OCI-LY7 (cell line): ENCODE results near the gene RIN3. TPM values are rescaled to one million over a fixed set of nuclear protein-coding genes. Genes with fewer than 3 reads are reported as not detected.
"Not testable (repeated sequence)": the region's sequence is repeated elsewhere in the genome, so short reads cannot be mapped to it uniquely, and the experiment has no call there.

Experiments used
- BruUV-seq: library from RNA; stranded (reverse); fragments of 400-500 nt; replicated peaks from 2 replicates; lab custom pipeline; 2021; lab: Mats Ljungman, UMichigan
- CTCF ChIA-PET: fragments of 300-600 bp; sonication (Branson Sonifier 250); formaldehyde crosslinking; loops from one replicate; lab custom pipeline; 2022; ENCODE audit warnings: antibody characterized with exemption; ENCODE audit not compliant: unreplicated experiment; lab: Charles Lee
- POLR2A ChIA-PET: fragments of 300-600 bp; sonication (Branson Sonifier 250); formaldehyde crosslinking; loops from one replicate; lab custom pipeline; 2022; ENCODE audit warnings: antibody characterized with exemption; lab: Charles Lee
- DNase-seq: peaks from one replicate; pipeline ENCODE4 v3.0.0-alpha.2; 2015; ENCODE audit warnings: low spot score
- H2AFZ ChIP-seq: fragments of 200-600 bp; sonication (generic), shearing (Covaris generic); 2 replicates; pipeline ENCODE4 v1.6.1; 2014; ENCODE audit warnings: mild to moderate bottlenecking, antibody characterized with exemption, low read length, moderate library complexity
- H3K27ac ChIP-seq: fragments of 200-600 bp; sonication (generic); 2 replicates; pipeline ENCODE4 v1.5.1; 2014; ENCODE audit warnings: mixed run types, low read depth, mild to moderate bottlenecking, moderate library complexity, low read length, inconsistent platforms; ENCODE audit not compliant: poor library complexity, severe bottlenecking
- H3K36me3 ChIP-seq: fragments of 200-600 bp; sonication (generic); 2 replicates; pipeline ENCODE4 v1.6.1; 2014; ENCODE audit warnings: mild to moderate bottlenecking, antibody characterized with exemption, low read length, moderate library complexity, mixed read lengths; ENCODE audit not compliant: insufficient read depth
- H3K4me1 ChIP-seq: fragments of 200-600 bp; sonication (generic); 2 replicates; pipeline ENCODE4 v1.5.1; 2014; ENCODE audit warnings: mild to moderate bottlenecking, low read length; ENCODE audit not compliant: insufficient read depth, poor library complexity, severe bottlenecking
- H3K4me2 ChIP-seq: fragments of 200-600 bp; sonication (generic); 2 replicates; pipeline ENCODE4 v1.6.1; 2014; ENCODE audit warnings: mild to moderate bottlenecking, low read length
- H3K4me3 ChIP-seq: fragments of 200-600 bp; sonication (generic); 2 replicates; pipeline ENCODE4 v1.5.1; 2014; ENCODE audit warnings: mild to moderate bottlenecking, low read depth, low read length; ENCODE audit not compliant: poor library complexity, severe bottlenecking
- H3K79me2 ChIP-seq: fragments of 200-600 bp; sonication (generic); 2 replicates; pipeline ENCODE4 v1.6.1; 2016; ENCODE audit warnings: low read depth, mild to moderate bottlenecking, low read length, moderate library complexity, mixed read lengths; ENCODE audit not compliant: insufficient read depth
- H3K9me2 ChIP-seq: fragments of 200-600 bp; sonication (generic); 2 replicates; pipeline ENCODE4 v1.6.1; 2016; ENCODE audit warnings: mild to moderate bottlenecking, low read length, mixed read lengths; ENCODE audit not compliant: insufficient read depth
- H3K9me3 ChIP-seq: fragments of 200-600 bp; sonication (generic); 2 replicates; pipeline ENCODE4 v1.6.1; 2014; ENCODE audit warnings: mild to moderate bottlenecking, mixed run types, low read length, mixed read lengths
- H4K20me1 ChIP-seq: fragments of 200-600 bp; sonication (generic); 2 replicates; pipeline ENCODE4 v1.6.1; 2014; ENCODE audit warnings: mild to moderate bottlenecking, antibody characterized with exemption, low read length, moderate library complexity, mixed read lengths; ENCODE audit not compliant: insufficient read depth
- EZH2phosphoT487 ChIP-seq: fragments of 200-600 bp; sonication (generic); IDR thresholded peaks from 2 replicates; pipeline ENCODE4 v1.6.1; 2018; ENCODE audit warnings: low read depth, borderline replicate concordance, mild to moderate bottlenecking, mixed run types, antibody characterized with exemption, low read length, moderate library complexity, mixed read lengths
- intact Hi-C: fragments of 100-400 bp; cut with micrococcal nuclease; formaldehyde crosslinking; loops from one replicate; pipeline ENCODE4 v1.10.0; 2022; ENCODE audit not compliant: unreplicated experiment
- total RNA-seq, 2 experiments: library from RNA; depleted of rRNA in 1 of 2; stranded (reverse); fragments of >200 nt in 1 of 2; shearing (Covaris generic) in 1 of 2; gene quantifications; 2 replicates each; pipeline ENCODE4 v1.2.3, GENCODE V29; 2014 to 2022
- TF ChIP-seq, protein P1 (sequence below): fragments of 200-600 bp; sonication (generic); conservative IDR thresholded peaks from 2 replicates; pipeline ENCODE4 v1.5.1; 2014; ENCODE audit warnings: mild to moderate bottlenecking, antibody characterized with exemption, low read length, moderate library complexity, mixed read lengths

Gene RIN3
- total RNA-seq, 2 experiments from 2014 or later: not detected

DNA sequence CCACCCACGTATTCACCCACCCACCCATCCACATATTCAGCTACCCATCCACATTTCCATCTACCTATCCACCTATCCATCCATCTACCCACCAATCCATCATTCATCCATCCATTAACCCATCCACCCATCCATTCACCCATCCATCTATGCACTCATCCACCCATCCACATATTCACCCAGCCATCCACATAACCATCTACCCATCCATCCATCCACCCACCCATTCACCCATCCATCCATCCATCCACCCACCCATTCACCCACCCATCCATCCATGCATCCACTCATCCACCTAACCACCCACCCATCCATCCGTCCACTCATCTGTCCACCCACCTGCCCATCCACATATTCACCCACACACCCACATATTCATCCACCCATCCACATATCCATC is 164.4 kb downstream of the RIN3 start:
- Histone ChIP-seq H4K20me1 (no peaks in the 10 kb centered on the region), H3K9me3 (no peaks in the 10 kb centered on the region), H3K4me2 (no peak overlapping the region), H3K79me2 (no peaks in the 10 kb centered on the region), H3K27ac (no peak overlapping the region), H3K4me1 (peaks cover 22% of the 10 kb centered on the region), H2AFZ (no peak overlapping the region), H3K4me3 (no peak overlapping the region), H3K9me2 (no peaks in the 10 kb centered on the region), H3K36me3 (no peaks in the 10 kb centered on the region)
- intact Hi-C loops: no loop called here
- ChIA-PET CTCF (interaction anchor here (0.6 kb wide), 1 partner anchor 100 kb away, joined by 8 read pairs; no protein-coding TSS in a partner anchor), POLR2A (no interaction called here)
- no TSS peak for BruUV-seq
- DNase-seq: no peak
- TF ChIP-seq EZH2phosphoT487: no peak
- TF ChIP-seq, protein P1, sequence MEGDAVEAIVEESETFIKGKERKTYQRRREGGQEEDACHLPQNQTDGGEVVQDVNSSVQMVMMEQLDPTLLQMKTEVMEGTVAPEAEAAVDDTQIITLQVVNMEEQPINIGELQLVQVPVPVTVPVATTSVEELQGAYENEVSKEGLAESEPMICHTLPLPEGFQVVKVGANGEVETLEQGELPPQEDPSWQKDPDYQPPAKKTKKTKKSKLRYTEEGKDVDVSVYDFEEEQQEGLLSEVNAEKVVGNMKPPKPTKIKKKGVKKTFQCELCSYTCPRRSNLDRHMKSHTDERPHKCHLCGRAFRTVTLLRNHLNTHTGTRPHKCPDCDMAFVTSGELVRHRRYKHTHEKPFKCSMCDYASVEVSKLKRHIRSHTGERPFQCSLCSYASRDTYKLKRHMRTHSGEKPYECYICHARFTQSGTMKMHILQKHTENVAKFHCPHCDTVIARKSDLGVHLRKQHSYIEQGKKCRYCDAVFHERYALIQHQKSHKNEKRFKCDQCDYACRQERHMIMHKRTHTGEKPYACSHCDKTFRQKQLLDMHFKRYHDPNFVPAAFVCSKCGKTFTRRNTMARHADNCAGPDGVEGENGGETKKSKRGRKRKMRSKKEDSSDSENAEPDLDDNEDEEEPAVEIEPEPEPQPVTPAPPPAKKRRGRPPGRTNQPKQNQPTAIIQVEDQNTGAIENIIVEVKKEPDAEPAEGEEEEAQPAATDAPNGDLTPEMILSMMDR: no peak

DNA sequence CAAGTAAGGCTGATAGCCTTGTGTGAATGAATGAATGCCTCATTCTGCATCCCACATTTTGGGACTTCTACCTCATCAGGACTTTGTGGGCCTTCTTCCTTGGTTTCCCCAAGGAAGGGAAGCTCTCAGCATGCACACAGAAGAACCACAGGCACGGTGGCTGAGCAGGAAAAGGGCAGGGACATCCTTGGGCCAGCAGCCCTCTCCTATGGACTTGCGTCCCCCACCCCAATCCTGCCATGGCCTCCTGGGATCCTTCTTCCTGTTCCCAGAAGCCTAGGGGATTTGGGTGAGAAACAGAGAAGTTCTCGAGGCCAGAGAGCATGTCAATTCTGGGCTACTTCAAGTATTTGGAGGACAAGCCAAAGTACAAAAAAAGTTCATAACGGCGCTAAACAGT is 165.2 kb downstream of the RIN3 start:
- TF ChIP-seq EZH2phosphoT487: no peak
- TF ChIP-seq, protein P1: no peak
- Histone ChIP-seq H2AFZ (no peak overlapping the region), H3K4me2 (no peak overlapping the region), H3K27ac (no peak overlapping the region), H3K9me2 (no peaks in the 10 kb centered on the region), H3K36me3 (no peaks in the 10 kb centered on the region), H3K9me3 (no peaks in the 10 kb centered on the region), H3K79me2 (no peaks in the 10 kb centered on the region), H3K4me3 (no peak overlapping the region), H4K20me1 (no peaks in the 10 kb centered on the region), H3K4me1 (peaks cover 22% of the 10 kb centered on the region)
- DNase-seq: no peak
- no TSS peak for BruUV-seq
- ChIA-PET POLR2A (no interaction called here), CTCF (no interaction called here)
- intact Hi-C loops: no loop called here

DNA sequence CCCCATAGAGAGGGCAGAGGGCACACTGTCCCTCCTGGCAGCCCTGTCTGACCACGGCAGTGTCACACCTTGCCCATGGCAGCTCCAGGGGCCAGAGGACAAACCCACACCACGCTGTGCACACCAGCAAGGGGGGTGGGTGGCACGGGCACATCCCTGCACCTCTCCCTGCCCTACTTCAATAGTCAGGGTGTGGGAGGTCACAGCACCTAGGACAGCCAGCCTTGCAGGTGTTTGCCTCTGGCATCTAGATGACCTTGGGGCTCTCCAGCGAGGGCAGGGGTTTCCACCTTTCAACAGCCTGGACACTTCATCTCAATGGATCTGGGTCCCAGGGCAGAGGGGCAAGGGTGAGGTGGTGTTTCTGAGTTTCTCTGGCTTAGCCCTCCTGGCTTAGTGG is 165.7 kb downstream of the RIN3 start:
- CTCF ChIA-PET: no interaction called here
- BruUV-seq: no TSS peak
- no peaks in the 10 kb centered on the region for H3K79me2 ChIP-seq
- no peak for DNase-seq
- intact Hi-C loops: no loop called here
- no peaks in the 10 kb centered on the region for H4K20me1 ChIP-seq
- no peak overlapping the region for H3K4me2 ChIP-seq
- H3K27ac ChIP-seq: no peak overlapping the region
- POLR2A ChIA-PET: no interaction called here
- H3K9me2 ChIP-seq: no peaks in the 10 kb centered on the region
- H3K36me3 ChIP-seq: no peaks in the 10 kb centered on the region
- H3K4me3 ChIP-seq: no peak overlapping the region
- peaks cover 22% of the 10 kb centered on the region for H3K4me1 ChIP-seq
- TF ChIP-seq, protein P1: no peak
- TF ChIP-seq EZH2phosphoT487: no peak
- H3K9me3 ChIP-seq: no peaks in the 10 kb centered on the region
- H2AFZ ChIP-seq: no peak overlapping the region

DNA sequence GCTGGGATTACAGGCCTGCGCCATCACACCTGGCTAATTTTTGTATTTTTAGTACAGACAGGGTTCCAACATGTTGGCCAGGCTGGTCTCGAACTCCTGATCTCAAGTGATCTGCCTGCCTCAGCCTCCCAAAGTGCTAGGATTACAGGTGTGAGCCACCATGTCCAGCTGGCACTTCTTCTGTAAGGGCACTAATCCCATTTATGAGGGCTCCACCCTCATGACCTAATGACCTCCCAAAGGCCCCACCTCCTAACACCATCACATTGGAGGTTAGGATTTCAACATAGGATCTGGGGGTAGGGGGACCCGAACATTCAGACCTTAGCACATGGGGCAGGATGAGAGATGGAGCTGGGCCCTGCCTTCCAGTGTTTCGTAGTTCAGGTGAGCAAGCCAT is 166.7 kb downstream of the RIN3 start:
- H3K9me3 ChIP-seq, H3K79me2 ChIP-seq, DNase-seq, CTCF ChIA-PET, BruUV-seq, H4K20me1 ChIP-seq, H3K4me3 ChIP-seq, H3K4me2 ChIP-seq, H3K27ac ChIP-seq, H2AFZ ChIP-seq, H3K9me2 ChIP-seq, H3K36me3 ChIP-seq: not testable (repeated sequence)
- POLR2A ChIA-PET: interaction anchor here (0.6 kb wide), 1 partner anchor 91 kb away, joined by 5 read pairs; no protein-coding TSS in a partner anchor
- intact Hi-C loops: loop anchor here (2.0 kb wide), 2 partner anchors 68 to 92 kb away; no protein-coding TSS in a partner anchor
- peaks cover 22% of the 10 kb centered on the region for H3K4me1 ChIP-seq
